HepG2 (cell line): ENCODE results near the gene NKD1. TPM values are rescaled to one million over a fixed set of nuclear protein-coding genes. Genes with fewer than 3 reads are reported as not detected.

Source experiments
- ATAC-seq: fragments of 200-7000 bp; cut with Tn5 transposase; 3 replicates; pipeline ENCODE4 v1.9.1; 2020; ENCODE audit warnings: mild to moderate bottlenecking, moderate library complexity
- BruUV-seq: library from RNA; stranded (reverse); fragments of 400-500 nt; replicated peaks from 2 replicates; lab custom pipeline; 2021; lab: Mats Ljungman, UMichigan
- CTCF ChIA-PET: fragments of 300-600 bp; formaldehyde crosslinking; extraction: SDS; loops from one replicate; lab custom pipeline; 2021; ENCODE audit warnings: low total read pairs, inconsistent platforms, low intra/inter-chr PET ratio; lab: Yijun Ruan, JAX
- POLR2A ChIA-PET: fragments of 350-600 bp; sonication (Branson Sonifier 250); formaldehyde crosslinking; loops from one replicate; lab custom pipeline; 2020; ENCODE audit warnings: antibody characterized with exemption, inconsistent platforms; lab: Yijun Ruan, JAX
- DNase-seq: peaks from one replicate; pipeline ENCODE4 v3.0.0-alpha.2; 2015; ENCODE audit warnings: low spot score
- FAIRE-seq: peaks from 3 replicates; lab custom pipeline; 2011; peaks lifted over from hg19 to GRCh38; lab: Jason Lieb, UNC
- H2AFZ ChIP-seq: one replicate; pipeline ENCODE4 v1.6.1; 2011; ENCODE audit warnings: low read length, inconsistent platforms
- H3K27ac ChIP-seq: fragments of 300-600 bp; 3 replicates; pipeline ENCODE4 v1.8.0; 2011; ENCODE audit warnings: mixed run types, mild to moderate bottlenecking, mixed read lengths, low read length, inconsistent platforms; ENCODE audit not compliant: insufficient read depth; ENCODE audit errors: extremely low read length
- H3K27me3 ChIP-seq, 2 experiments: fragments of 200-600 bp in 1 of 2; 2 replicates in 1 of 2; 3 replicates in 1 of 2; pipeline versions ENCODE4 v1.6.0 to v1.8.0; 2011; ENCODE audit warnings: low read length in 2 of 2, mild to moderate bottlenecking in 2 of 2, moderate library complexity in 2 of 2, inconsistent platforms in 1 of 2; ENCODE audit not compliant: insufficient read depth in 2 of 2, control insufficient read depth in 1 of 2
- H3K36me3 ChIP-seq, 2 experiments: fragments of 200-600 bp in 1 of 2; replicated peaks in 1 of 2; 2 replicates in 1 of 2; 3 replicates in 1 of 2; pipeline versions ENCODE4 v1.5.1 to v1.8.0; 2011; ENCODE audit warnings: low read length in 2 of 2, inconsistent platforms in 1 of 2; ENCODE audit not compliant: insufficient read depth in 2 of 2, control insufficient read depth in 1 of 2
- H3K4me1 ChIP-seq: 2 replicates; pipeline ENCODE4 v1.5.1; 2012; ENCODE audit warnings: low read length, inconsistent platforms; ENCODE audit not compliant: insufficient read depth
- H3K4me2 ChIP-seq: 2 replicates; pipeline ENCODE4 v1.6.0; 2011; ENCODE audit warnings: low read depth, low read length, inconsistent platforms
- H3K4me3 ChIP-seq, 3 experiments: fragments of 200-600 bp in 1 of 3; sonication (generic), shearing (Covaris generic) in 1 of 3; replicated peaks in 1 of 3; 2 replicates each; pipeline ENCODE4 v1.5.1; 2011 to 2016; ENCODE audit warnings: low read length in 3 of 3, inconsistent platforms in 2 of 3, low read depth in 2 of 3, mild to moderate bottlenecking in 2 of 3, control low read depth in 1 of 3, mixed read lengths in 1 of 3; ENCODE audit not compliant: insufficient read depth in 1 of 3
- H3K79me2 ChIP-seq: one replicate; pipeline ENCODE4 v1.6.1; 2011; ENCODE audit warnings: low read length, inconsistent platforms; ENCODE audit not compliant: insufficient read depth
- H3K9ac ChIP-seq: 2 replicates; pipeline ENCODE4 v1.6.0; 2011; ENCODE audit warnings: mild to moderate bottlenecking, low read depth, low read length, inconsistent platforms; ENCODE audit not compliant: insufficient read depth
- H3K9me3 ChIP-seq: 2 replicates; pipeline ENCODE4 v1.5.1; 2012; ENCODE audit warnings: mild to moderate bottlenecking, low read length
- H4K20me1 ChIP-seq: 2 replicates; pipeline ENCODE4 v1.6.0; 2011; ENCODE audit warnings: inconsistent platforms, mild to moderate bottlenecking, low read length, moderate library complexity; ENCODE audit not compliant: insufficient read depth
- BCL6 ChIP-seq: IDR thresholded peaks from 2 replicates; pipeline ENCODE4 v1.6.1; 2016; ENCODE audit warnings: missing genetic modification reagents, missing compliant biosample characterization
- JDP2 ChIP-seq: sonication (generic); formaldehyde crosslinking; IDR thresholded peaks from 2 replicates; pipeline ENCODE4 v1.8.1; 2022; ENCODE audit warnings: missing genetic modification reagents, borderline replicate concordance
- MAF1 ChIP-seq: sonication (generic); formaldehyde crosslinking; IDR thresholded peaks from 2 replicates; pipeline ENCODE4 v1.5.0; 2020; ENCODE audit warnings: missing genetic modification reagents, borderline replicate concordance
- NFATC3 ChIP-seq: sonication (generic); formaldehyde crosslinking; IDR thresholded peaks from 2 replicates; pipeline ENCODE4 v1.5.1; 2020; ENCODE audit warnings: mild to moderate bottlenecking, missing genetic modification reagents
- NR2F6 ChIP-seq, 2 experiments: IDR thresholded peaks; 2 replicates each; pipeline ENCODE4 v1.6.1; 2016; ENCODE audit warnings: antibody characterized with exemption in 1 of 2, mild to moderate bottlenecking in 1 of 2
- SIN3A ChIP-seq: IDR thresholded peaks from 2 replicates; pipeline ENCODE4 v1.6.1; 2011; ENCODE audit warnings: low read depth, mild to moderate bottlenecking, control low read depth, low read length, borderline replicate concordance
- ZNF564 ChIP-seq: sonication (generic); formaldehyde crosslinking; IDR thresholded peaks from 2 replicates; pipeline ENCODE4 v1.8.1; 2023; ENCODE audit warnings: mild to moderate bottlenecking, missing genetic modification reagents
- ZNF615 ChIP-seq: sonication (generic); formaldehyde crosslinking; IDR thresholded peaks from 2 replicates; pipeline ENCODE4 v1.5.0; 2020; ENCODE audit warnings: mild to moderate bottlenecking, missing genetic modification reagents, borderline replicate concordance
- ZNF749 ChIP-seq: sonication (generic); formaldehyde crosslinking; IDR thresholded peaks from 2 replicates; pipeline ENCODE4 v1.8.0; 2022; ENCODE audit warnings: mild to moderate bottlenecking, missing genetic modification reagents, moderate library complexity, borderline replicate concordance
- ZNF790 ChIP-seq: sonication (generic); formaldehyde crosslinking; IDR thresholded peaks from 2 replicates; pipeline ENCODE4 v1.8.0; 2022; ENCODE audit warnings: missing genetic modification reagents, mild to moderate bottlenecking, borderline replicate concordance
- ZSCAN20 ChIP-seq: sonication (generic); formaldehyde crosslinking; IDR thresholded peaks from 2 replicates; pipeline ENCODE4 v1.4.0; 2020; ENCODE audit warnings: missing genetic modification reagents, mild to moderate bottlenecking, borderline replicate concordance
- WGBS: methylation state at CpG from one replicate; pipeline ENCODE4 v1.1.6; 2017; ENCODE audit warnings: low lambda C conversion rate; 5-methylcytosine and 5-hydroxymethylcytosine counted together
- in situ Hi-C: cut with HindIII; loops from 2 replicates; pipeline ENCODE4 v1.10.0; 2017; ENCODE audit warnings: low pct_unique_long_range_greater_than_20kb; ENCODE audit not compliant: extremely low pct_ligation_motif_present
- intact Hi-C: fragments of 100-400 bp; cut with micrococcal nuclease; formaldehyde crosslinking; loops from one replicate; pipeline ENCODE4 v1.10.0; 2022; ENCODE audit not compliant: unreplicated experiment
- polyA plus RNA-seq, 8 experiments: library from polyadenylated mRNA; depleted of rRNA in 3 of 8; stranded (reverse) in 7 of 8; unstranded in 1 of 8; fragments of >200 nt; fragmentation: Illumina TruSeq in 4 of 8; extraction: Trizol in 4 of 8; gene quantifications; 2 replicates each; pipeline versions ENCODE4 v1.2.1 to v1.2.3, GENCODE V29; 2011 to 2016; ENCODE audit warnings: low read depth in 4 of 8, missing spikeins in 1 of 8, mixed read lengths in 1 of 8; ENCODE audit not compliant: insufficient read depth in 1 of 8
- total RNA-seq, 5 experiments: library from RNA; depleted of rRNA; stranded (reverse); fragments of >200 nt; fragmentation: Illumina TruSeq; extraction: Trizol; gene quantifications; 2 replicates each; pipeline ENCODE4 v1.2.3, GENCODE V29; 2016; ENCODE audit warnings: low read depth in 1 of 5
- TF ChIP-seq, protein P1 (sequence below): sonication (generic); formaldehyde crosslinking; IDR thresholded peaks from 2 replicates; pipeline ENCODE4 v1.9.0; 2022; ENCODE audit warnings: low read depth, missing genetic modification reagents
- TF ChIP-seq, protein P2 (sequence below): sonication (generic); formaldehyde crosslinking; conservative IDR thresholded peaks from 2 replicates; pipeline ENCODE4 v1.5.0; 2020; ENCODE audit warnings: missing genetic modification reagents
- TF ChIP-seq, protein P3 (sequence below): sonication (generic); formaldehyde crosslinking; conservative IDR thresholded peaks from 2 replicates; pipeline ENCODE4 v1.8.1; 2023; ENCODE audit warnings: missing genetic modification reagents
- TF ChIP-seq, protein P4 (sequence below): sonication (generic); formaldehyde crosslinking; IDR thresholded peaks from 2 replicates; pipeline ENCODE4 v1.5.0; 2020; ENCODE audit warnings: missing genetic modification reagents

The NKD1 gene
- total and polyA plus RNA-seq, 2 of the 13 experiments (the other 11 are each of a cell fraction or from before 2014, with no cell fraction given): 70.4 to 121 TPM

DNA sequence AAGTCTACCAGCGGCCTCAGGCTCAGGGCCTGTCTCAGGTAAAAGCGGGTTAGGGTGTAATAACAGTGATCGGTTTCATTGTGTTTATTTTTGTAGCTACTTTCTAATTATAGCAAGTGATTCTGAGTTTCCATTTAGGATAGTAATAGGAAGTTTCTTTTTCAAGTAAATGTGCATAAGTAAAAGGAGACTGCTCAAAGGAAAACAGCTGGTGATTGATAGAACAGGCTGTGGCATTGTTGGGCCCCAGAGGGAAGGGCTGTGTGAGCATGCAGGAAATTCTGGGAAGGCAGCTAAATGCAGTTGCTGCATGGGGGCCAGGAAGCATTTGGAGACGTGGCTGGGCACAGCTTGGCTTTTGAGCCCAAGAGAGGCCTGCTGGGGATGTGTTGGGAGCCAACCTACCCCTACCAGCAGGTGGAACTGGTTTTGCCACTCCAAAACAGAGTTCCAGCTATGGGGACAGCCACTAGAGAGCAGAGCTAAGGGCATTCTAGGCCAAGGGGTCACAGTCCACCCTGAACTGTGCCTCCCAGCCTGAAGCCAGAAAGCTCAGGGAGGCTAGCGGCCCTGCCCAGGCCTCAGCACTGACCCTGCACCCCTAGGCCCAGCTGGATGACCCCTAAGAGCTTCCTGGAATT, 120.3 kb downstream of the NKD1 start:
- ChIA-PET POLR2A (interaction anchor here (1.2 to 1.6 kb wide), 6 partner anchors 52 to 299 kb away, joined by 3 to 8 read pairs (median 4); no protein-coding TSS in a partner anchor), CTCF (interaction anchor here (1.6 to 3.3 kb wide), 2 partner anchors 79 to 138 kb away, joined by 9 to 19 read pairs; no protein-coding TSS in a partner anchor)
- FAIRE-seq: peak; percentile 60
- Histone ChIP-seq H3K9ac (no peak overlapping the region), H3K36me3 (no peaks in the 10 kb centered on the region), H3K4me3 (peak overlapping the region in 1 of 3 experiments; percentile 13; a peak in 1 of 6 replicates), H3K4me1 (peaks cover 39% of the 10 kb centered on the region), H3K27ac (peak overlapping the region; percentile 20), H3K79me2 (no peaks in the 10 kb centered on the region), H2AFZ (no peak overlapping the region), H3K27me3 (no peaks in the 10 kb centered on the region), H3K4me2 (peak overlapping the region; percentile 58), H3K9me3 (peaks cover 32% of the 10 kb centered on the region), H4K20me1 (no peaks in the 10 kb centered on the region)
- no TSS peak for BruUV-seq
- in situ Hi-C loops (loop anchor here (5.0 to 10.0 kb wide), 3 partner anchors 139 to 404 kb away; partner anchors contain the start of gene ADCY7), intact Hi-C loops (loop anchor here (5.0 to 10.0 kb wide), 3 partner anchors 74 to 424 kb away; partner anchors contain the start of gene CYLD)
- WGBS: 38% methylated on average over 5 of the region's 5 CpGs
- ATAC-seq: peak; percentile 80
- peak; percentile 46 for DNase-seq
- TF ChIP-seq ZSCAN20: no peak
- no peak for TF ChIP-seq ZNF790 (CRISPR knock-in tag)
- TF ChIP-seq ZNF749: no peak
- TF ChIP-seq, protein P1, sequence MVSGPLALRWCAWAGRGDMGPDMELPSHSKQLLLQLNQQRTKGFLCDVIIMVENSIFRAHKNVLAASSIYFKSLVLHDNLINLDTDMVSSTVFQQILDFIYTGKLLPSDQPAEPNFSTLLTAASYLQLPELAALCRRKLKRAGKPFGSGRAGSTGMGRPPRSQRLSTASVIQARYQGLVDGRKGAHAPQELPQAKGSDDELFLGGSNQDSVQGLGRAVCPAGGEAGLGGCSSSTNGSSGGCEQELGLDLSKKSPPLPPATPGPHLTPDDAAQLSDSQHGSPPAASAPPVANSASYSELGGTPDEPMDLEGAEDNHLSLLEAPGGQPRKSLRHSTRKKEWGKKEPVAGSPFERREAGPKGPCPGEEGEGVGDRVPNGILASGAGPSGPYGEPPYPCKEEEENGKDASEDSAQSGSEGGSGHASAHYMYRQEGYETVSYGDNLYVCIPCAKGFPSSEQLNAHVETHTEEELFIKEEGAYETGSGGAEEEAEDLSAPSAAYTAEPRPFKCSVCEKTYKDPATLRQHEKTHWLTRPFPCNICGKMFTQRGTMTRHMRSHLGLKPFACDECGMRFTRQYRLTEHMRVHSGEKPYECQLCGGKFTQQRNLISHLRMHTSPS: no peak
- TF ChIP-seq, protein P2, sequence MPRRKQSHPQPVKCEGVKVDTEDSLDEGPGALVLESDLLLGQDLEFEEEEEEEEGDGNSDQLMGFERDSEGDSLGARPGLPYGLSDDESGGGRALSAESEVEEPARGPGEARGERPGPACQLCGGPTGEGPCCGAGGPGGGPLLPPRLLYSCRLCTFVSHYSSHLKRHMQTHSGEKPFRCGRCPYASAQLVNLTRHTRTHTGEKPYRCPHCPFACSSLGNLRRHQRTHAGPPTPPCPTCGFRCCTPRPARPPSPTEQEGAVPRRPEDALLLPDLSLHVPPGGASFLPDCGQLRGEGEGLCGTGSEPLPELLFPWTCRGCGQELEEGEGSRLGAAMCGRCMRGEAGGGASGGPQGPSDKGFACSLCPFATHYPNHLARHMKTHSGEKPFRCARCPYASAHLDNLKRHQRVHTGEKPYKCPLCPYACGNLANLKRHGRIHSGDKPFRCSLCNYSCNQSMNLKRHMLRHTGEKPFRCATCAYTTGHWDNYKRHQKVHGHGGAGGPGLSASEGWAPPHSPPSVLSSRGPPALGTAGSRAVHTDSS (CRISPR knock-in tag): no peak
- no peak for TF ChIP-seq NFATC3 (CRISPR knock-in tag)
- no peak for TF ChIP-seq SIN3A
- peak; percentile 70 for TF ChIP-seq BCL6 (CRISPR knock-in tag)
- no peak for TF ChIP-seq MAF1
- TF ChIP-seq ZNF615 (CRISPR knock-in tag): no peak
- TF ChIP-seq NR2F6 (IDR thresholded peaks at IDR 0.05): peak; percentile 74
- TF ChIP-seq NR2F6 (CRISPR knock-in tag; IDR thresholded peaks at IDR 0.05): peak; percentile 85
- no peak for TF ChIP-seq ZNF564 (CRISPR knock-in tag)
- TF ChIP-seq, protein P3, sequence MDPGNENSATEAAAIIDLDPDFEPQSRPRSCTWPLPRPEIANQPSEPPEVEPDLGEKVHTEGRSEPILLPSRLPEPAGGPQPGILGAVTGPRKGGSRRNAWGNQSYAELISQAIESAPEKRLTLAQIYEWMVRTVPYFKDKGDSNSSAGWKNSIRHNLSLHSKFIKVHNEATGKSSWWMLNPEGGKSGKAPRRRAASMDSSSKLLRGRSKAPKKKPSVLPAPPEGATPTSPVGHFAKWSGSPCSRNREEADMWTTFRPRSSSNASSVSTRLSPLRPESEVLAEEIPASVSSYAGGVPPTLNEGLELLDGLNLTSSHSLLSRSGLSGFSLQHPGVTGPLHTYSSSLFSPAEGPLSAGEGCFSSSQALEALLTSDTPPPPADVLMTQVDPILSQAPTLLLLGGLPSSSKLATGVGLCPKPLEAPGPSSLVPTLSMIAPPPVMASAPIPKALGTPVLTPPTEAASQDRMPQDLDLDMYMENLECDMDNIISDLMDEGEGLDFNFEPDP (CRISPR knock-in tag): no peak
- TF ChIP-seq JDP2 (CRISPR knock-in tag): no peak
- TF ChIP-seq, protein P4, sequence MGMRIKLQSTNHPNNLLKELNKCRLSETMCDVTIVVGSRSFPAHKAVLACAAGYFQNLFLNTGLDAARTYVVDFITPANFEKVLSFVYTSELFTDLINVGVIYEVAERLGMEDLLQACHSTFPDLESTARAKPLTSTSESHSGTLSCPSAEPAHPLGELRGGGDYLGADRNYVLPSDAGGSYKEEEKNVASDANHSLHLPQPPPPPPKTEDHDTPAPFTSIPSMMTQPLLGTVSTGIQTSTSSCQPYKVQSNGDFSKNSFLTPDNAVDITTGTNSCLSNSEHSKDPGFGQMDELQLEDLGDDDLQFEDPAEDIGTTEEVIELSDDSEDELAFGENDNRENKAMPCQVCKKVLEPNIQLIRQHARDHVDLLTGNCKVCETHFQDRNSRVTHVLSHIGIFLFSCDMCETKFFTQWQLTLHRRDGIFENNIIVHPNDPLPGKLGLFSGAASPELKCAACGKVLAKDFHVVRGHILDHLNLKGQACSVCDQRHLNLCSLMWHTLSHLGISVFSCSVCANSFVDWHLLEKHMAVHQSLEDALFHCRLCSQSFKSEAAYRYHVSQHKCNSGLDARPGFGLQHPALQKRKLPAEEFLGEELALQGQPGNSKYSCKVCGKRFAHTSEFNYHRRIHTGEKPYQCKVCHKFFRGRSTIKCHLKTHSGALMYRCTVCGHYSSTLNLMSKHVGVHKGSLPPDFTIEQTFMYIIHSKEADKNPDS (CRISPR knock-in tag): no peak
